Activated CD8-positive, alpha-beta memory T cell treated with anti-CD3 and anti-CD28 coated beads for 24 hours (primary cell): Measurements from ENCODE around the gene CASZ1.

Experiments used
- DNase-seq: peaks from one replicate; pipeline ENCODE4 v3.0.0-alpha.2; 2020

Gene CASZ1, protein sequence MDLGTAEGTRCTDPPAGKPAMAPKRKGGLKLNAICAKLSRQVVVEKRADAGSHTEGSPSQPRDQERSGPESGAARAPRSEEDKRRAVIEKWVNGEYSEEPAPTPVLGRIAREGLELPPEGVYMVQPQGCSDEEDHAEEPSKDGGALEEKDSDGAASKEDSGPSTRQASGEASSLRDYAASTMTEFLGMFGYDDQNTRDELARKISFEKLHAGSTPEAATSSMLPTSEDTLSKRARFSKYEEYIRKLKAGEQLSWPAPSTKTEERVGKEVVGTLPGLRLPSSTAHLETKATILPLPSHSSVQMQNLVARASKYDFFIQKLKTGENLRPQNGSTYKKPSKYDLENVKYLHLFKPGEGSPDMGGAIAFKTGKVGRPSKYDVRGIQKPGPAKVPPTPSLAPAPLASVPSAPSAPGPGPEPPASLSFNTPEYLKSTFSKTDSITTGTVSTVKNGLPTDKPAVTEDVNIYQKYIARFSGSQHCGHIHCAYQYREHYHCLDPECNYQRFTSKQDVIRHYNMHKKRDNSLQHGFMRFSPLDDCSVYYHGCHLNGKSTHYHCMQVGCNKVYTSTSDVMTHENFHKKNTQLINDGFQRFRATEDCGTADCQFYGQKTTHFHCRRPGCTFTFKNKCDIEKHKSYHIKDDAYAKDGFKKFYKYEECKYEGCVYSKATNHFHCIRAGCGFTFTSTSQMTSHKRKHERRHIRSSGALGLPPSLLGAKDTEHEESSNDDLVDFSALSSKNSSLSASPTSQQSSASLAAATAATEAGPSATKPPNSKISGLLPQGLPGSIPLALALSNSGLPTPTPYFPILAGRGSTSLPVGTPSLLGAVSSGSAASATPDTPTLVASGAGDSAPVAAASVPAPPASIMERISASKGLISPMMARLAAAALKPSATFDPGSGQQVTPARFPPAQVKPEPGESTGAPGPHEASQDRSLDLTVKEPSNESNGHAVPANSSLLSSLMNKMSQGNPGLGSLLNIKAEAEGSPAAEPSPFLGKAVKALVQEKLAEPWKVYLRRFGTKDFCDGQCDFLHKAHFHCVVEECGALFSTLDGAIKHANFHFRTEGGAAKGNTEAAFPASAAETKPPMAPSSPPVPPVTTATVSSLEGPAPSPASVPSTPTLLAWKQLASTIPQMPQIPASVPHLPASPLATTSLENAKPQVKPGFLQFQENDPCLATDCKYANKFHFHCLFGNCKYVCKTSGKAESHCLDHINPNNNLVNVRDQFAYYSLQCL (N-terminal part only)

GRCh38 chr1:10796029-10796944, at the start of gene CASZ1:
Gene CASZ1 (minus strand): TSS chr1:10796646. CDS start chr1:10693889, 102,757 bp downstream.
- DNase-seq = no peak

- no peak for DNase-seq
Observed at GRCh38 chr1:10843697-10844096, 47.3 kb upstream of the CASZ1 start.

DNA sequence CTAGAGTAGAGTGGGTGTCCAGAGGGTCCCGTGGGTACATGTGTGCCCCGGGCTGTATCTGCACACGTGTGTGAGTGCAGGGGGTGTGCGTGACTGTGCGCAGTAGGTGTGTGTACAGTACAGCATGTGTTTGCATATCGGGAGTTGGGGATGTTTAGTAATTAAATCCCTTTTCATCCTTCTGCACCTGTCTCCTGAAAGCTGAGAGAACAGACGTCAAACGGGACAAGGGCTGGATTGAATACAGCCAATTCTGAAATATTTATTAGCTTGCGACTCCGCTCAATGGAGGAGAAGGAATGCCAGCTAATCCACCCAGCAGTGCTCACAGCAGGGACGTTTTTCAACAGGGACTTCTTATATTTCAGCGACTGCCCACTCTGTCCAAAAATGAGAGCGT, 44.7 kb upstream of the CASZ1 start:
- no peak for DNase-seq

GRCh38 chr1:10839188-10839770, 42.8 kb upstream of the CASZ1 start:
- no peak for DNase-seq

- no peak for DNase-seq
Observed at GRCh38 chr1:10838541-10838940, 42.1 kb upstream of the CASZ1 start.

- no peak for DNase-seq
Observed at GRCh38 chr1:10836726-10837125, 40.3 kb upstream of the CASZ1 start.

DNA sequence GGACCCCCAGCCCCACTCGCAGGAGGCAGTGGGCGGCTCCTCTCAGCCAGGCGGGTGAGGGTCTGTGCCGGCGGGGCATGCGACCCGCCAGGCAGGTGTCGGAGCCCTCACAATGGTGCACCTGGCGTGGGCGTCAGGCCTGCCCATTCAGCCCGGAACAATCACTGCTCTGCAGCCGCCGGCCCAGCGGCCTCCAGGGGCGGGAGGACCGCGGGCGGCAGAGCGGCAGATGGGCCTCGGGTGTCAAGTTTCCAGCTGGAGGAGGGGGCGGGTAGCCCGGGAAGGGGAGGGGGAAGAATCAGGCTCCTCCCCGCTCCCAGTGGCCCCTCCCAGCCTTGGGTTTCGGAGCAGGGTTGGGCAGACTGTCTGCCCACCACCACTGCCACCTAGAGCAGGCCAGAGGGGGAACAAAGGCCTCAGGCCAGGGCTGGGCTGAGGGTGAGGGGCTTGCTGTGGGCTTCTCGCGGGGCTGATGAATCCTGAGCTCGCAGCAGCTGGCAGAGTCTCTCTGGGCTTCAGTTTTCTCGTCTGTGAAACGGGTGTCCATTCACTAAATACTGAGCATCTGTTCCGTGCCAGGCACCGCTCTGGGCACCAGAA, 39.5 kb upstream of the CASZ1 start:
- no peak for DNase-seq

DNA sequence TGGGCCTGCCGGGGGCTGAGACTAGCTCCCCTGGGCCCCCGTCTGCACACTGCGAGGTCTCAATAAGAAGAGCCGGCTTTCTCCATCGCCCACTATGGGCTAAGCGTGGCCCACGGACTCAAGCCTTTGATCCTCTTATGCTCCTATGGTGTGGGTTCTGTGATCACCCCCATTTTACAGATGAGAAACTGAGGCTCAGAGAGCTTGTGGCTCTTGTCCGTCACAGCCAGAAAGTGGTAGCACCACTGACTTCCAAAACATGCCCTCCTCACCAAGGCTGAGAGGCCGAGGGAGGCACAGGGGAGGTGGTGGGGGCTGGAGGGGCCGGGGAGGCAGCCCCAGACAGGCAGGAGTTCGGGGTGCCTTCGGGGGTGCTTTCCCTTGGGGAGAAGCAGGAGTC, 39.0 kb upstream of the CASZ1 start:
- DNase-seq = no peak

GRCh38 chr1:10834770-10835412, 38.4 kb upstream of the CASZ1 start:
- no peak for DNase-seq

- no peak for DNase-seq
Observed at GRCh38 chr1:10833630-10834557, 37.4 kb upstream of the CASZ1 start.

GRCh38 chr1:10832703-10833102, 36.3 kb upstream of the CASZ1 start:
- no peak for DNase-seq

DNA sequence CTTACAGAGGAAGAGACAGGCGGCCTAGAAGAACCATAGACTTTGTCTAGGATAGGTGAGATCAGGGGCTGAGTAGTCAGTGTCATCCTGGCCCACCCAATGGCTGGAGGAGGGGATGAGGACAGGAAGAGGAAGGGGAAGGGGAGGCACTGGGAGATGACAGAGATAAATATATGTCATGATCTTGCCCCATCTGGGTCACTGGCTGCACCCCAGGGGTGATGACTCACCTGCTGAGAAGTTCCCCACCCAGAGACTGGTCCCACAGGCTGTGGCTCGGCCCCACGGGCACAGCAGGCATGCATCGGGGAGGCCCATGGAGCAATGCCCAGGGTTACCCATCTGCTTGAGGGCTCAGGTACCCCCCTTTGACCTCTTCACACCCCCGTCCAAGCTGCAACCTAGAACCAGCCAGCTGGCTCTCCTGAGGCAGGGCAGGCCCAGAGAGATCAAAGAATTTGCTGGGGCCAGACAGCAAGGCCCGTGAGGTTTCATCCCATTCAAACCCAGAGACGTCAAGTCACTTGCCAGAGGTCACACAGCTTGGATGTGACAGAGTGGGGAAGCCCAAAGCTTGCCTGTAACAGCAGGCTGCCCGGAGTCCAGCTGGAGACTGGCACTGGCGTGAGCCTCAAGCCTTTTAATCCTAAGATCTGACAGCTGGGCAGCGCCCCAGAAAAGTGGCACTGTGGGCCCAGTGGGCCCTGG, 34.7 kb upstream of the CASZ1 start:
- DNase-seq = no peak

DNA sequence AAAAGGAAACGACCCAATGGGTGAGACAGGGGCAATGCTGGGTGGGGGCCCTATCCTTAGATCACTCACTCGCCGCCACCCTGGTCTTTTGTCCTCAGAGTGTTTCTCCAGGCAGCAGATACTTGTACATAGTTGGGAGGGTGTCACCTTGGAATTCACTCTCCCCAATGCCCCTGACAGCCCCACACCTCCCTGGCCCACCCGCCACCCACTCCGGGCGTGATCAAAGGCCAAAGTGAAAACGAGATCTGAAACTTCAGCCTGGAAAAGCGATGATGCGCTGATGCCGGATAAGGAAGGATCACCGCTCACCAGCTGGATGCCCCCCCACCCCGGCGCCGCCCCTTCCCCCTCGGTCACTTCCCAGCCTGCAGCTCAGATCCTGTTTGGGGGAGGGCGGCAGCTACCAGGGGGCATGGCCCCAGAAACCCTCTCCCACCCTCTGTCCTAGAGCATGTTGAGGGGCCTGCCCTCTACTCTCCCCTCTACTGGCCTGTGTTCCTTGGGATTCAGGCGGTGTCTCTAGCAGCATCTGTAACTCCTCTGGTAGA, 33.6 kb upstream of the CASZ1 start:
- no peak for DNase-seq

- DNase-seq = no peak
Observed at GRCh38 chr1:10829067-10829818, 32.8 kb upstream of the CASZ1 start.

GRCh38 chr1:10827377-10828333, 31.2 kb upstream of the CASZ1 start:
- no peak for DNase-seq

- no peak for DNase-seq
Observed at GRCh38 chr1:10825592-10825991, 29.1 kb upstream of the CASZ1 start.
